NCI-H128 (cell line): Measurements from ENCODE around the gene CROCC2.

Experiments
- DNase-seq: peaks from one replicate; lab custom pipeline; 2025; ENCODE audit not compliant: unreplicated experiment; lab: John Stamatoyannopoulos, UW

The CROCC2 gene

DNA sequence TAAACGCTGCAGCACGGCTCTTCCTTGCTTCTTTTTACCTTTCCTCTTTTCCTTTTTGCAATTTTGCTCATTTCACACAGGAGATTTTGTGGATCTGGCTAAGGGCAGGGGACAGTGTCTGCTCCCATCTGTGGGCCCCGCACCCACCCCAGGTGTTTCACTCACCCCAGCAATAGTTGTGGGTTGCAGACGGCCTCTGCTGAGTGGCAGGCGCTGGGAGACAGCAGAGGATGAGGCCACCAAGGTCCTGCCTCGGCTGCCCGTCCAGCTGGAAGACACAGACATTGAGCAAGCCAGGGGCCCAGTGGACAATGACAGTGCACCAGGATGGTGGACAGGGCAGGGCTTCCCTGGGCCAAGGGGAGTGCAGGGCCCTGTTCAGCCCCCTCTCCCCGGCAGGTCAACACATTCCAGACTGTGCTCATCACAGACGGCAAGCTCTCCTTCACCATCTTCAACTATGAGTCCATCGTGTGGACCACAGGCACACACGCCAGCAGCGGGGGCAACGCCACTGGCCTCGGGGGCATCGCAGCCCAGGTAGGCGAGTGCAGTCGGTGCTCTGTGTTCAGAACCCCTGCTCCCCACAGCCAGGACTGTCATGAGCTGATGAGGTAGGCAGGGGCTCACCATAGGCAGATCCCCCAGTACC lies 127.3 kb downstream of the CROCC2 start:
- no peak for DNase-seq

DNA sequence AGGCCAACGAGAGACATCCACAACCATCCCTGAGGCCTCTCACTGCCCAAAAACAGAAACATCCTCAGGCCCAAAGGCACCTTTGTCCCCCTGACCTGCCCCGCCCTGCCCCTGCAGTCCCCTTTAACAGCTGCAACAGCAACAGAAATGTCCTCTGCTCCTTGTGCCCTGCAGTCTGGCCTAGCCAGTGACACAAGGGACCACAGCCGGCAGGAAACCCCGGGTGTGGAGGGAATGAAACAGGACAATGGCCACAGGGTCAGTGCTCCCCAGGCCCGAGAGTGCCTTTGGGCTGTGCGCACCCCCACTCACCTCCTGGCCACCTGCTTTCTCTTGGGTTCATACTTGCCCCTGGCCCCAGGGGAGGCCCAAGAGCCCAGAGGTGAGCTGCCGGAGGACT lies 127.9 kb downstream of the CROCC2 start:
- DNase-seq, result no peak

DNA sequence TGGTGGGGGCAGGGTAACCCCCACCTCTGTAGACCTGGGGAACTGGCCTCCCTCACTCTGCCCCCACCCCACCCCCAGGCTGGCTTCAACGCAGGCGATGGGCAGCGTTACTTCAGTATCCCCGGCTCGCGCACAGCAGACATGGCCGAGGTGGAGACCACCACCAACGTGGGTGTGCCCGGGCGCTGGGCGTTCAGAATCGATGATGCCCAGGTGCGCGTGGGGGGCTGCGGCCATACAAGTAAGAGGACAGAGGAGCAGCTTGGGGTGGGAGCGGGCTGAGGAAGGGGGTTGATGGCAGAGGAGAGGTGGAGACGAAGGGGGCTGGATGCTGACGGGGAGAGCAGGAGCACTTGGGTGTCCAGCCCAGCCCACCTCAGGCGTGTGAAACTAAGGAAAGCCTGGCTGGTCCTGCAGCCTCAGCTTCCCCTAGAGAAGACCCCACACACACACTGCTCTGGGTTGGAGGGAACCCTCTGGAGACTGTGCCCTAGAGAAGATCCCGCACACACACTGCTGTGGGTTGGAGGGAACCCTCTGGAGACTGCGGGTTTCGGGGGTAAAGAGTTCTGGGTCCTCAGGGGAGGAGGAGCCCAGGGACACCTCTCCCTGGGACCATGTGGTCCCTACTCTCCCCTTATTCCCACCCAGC lies 128.5 kb downstream of the CROCC2 start:
- DNase-seq, result no peak

DNA sequence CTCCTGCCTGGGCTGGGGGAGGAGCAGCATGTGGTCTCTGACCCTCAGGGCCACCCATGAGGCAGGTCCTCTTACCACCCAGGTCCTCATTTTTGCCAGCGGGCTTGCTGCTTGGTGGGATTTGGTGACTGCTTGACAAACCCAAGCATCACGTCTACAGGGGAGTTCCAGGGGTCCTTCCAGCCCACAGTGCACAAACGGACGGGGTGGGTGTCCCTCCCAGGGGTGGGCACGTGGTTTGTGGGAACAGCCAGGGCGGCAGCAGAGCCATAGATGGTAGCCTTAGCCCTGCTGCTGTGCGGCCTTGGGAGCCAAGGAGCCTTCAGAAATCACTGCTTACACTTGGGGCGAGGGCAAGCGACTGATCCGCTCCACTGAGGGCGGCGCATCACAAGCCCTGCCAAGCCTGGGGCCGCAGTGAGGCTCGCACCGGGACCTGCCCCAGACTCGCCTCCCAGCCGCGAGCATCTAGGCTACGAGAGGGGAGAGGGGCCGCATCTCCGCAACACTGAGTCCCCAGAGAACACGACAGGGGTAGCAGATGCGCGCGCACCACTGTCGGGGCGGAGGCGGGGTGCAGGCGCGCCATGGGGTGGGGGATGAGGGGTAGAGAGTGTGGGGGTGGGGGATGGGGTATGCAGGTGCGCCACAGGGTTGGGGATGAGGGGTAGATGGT lies 129.1 kb downstream of the CROCC2 start:
- no peak for DNase-seq

DNA sequence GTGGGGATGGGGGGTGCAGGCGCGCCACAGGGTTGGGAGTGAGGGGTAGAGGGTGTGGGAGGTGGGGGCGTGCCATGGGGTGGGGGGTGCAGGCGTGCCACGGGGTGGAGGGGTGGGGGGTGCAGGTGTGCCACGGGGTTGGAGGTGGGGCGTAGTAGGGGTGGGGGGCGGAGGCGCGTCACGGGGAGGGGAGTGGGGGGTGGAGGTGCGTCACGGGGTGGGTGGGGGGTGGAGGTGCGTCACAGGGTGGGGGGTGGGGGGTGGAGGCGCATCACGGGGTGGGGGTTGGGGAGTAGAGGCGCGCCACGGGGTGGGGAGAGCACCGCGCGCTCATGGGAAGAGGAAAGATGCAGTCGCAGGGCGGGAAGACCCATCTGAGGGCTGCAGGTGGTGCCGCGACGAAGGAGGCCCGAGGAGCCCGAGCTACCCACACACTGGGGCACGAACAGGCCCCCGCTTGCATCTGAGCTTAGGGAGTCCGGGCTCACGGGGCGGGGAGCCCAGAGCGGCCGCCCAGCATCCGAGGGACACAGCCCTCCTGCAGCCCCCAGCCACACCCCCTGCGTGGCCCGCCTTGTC lies 129.8 kb downstream of the CROCC2 start:
- DNase-seq, result no peak

DNA sequence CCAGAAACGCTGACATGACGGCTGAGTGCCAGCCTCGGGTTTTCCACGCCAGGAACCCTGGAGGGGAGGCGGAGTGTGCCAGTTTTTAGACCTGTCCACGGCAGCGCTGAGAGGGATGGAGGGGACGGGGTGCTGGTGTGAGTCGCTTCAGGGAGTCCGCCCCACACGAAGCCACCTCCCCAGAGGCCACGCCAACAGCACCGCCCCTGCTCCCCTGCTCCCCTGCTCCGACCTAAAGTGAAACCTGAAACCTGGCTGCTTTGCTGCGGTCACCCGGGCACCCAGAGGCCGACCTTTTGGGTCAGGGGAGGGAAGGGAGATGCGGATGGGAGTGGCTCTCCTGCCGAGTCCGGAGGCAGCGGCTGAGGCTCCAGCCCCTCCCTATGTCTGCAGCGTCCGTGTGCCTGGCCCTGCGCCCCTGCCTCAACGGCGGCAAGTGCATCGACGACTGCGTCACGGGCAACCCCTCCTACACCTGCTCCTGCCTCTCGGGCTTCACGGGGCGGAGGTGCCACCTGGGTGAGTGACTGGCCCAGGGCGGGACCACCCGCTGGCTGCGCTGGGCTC lies 130.3 kb downstream of the CROCC2 start:
- DNase-seq, result no peak

DNA sequence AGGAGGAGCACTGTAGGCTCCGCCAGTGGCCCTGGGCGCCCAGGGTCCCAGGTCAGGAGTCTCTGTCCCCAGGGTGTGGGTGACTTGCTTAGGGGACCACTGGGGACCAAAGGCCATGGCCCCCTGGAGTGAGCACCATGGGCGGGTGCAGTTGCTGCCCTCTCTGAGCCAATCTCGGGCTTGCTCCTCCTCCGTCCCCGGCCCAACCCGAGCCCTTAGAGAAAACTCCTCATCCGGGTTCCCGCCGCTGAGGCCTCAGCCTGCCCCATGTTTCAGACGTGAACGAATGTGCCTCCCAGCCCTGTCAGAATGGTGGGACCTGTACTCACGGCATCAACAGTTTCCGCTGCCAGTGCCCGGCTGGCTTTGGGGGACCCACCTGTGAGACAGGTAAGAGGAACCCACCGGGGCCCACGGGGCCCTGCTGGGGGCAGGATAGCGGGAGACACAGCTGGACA lies 130.9 kb downstream of the CROCC2 start:
- DNase-seq, result no peak

DNA sequence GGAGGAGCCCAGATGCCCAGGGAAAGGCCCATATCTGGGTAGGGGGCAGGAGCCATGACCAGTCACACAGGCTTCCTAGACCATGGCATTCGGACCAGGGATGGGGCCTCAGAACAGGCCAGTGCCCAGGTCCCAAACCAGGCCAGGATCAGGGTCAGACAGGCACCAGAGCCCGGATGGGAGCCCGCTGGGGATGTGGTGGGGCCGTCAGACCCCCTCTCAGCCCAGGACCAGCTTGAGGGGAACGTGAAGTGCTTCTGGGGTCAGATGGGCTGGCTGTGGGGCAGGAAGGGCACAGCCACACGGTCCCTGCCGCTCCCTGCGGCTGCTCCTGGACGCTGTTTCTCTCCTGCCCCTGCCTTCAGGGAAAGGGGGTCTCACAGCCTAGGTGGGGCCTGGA lies 131.4 kb downstream of the CROCC2 start:
- no peak for DNase-seq

DNA sequence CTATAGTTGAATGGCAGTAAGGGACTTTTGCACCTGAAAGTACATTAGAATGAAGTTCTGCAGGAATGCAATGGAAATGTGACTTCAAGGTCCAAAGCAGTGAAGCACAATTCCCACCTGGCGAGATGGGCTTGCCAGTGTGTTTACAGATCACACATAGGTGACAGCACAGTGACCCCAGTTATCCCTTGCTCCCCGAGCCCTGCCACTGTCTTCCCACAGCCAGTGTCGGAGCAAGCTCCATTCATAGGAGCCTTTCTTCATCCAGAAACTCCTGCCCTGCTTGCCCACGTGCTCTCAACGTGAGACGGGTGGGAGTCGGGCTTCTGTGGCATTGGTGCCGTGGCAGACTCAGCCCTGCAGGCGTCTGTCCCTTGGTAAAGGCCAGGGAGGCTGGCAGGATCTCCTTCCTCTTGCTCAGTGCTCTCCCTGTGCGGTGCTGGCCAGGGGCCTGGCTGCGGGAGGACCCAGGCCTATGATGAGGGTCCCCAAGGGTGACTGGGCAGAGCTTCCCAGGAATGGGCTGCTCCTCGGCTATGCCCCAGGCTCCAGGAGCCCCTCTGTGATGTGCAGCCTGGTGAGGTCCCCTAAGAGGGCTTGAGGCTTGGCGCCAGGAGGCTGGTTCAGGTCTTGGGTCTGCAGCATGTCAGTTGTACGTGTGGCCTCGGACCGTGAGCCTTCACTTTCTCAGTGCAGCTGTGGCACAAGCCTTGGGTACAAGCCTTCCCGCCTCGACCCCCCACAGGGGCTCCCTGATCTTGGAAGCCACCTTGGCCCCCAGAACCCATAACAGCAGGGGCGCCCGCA lies 132.4 kb downstream of the CROCC2 start:
- DNase-seq, result no peak

DNA sequence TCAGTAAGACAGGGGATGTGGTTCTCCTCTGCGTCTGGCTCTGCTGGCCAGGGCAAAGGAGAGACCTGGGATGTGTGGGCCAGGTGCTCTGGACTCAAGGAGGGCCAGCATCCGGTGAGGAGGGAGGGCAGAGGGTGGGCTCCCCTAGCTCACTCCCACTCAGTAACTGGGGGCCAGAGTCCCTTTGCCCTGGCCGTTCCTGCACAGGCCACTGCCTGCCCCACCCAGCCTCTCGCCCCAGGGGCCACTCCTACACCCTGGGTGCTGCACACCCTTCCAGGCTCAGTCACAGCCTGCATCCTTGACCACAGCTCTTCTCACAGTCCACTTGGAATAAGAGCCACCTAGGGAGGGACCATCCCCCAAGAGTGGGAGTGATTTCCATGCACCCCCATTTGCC lies 133.3 kb downstream of the CROCC2 start:
- DNase-seq, result no peak

DNA sequence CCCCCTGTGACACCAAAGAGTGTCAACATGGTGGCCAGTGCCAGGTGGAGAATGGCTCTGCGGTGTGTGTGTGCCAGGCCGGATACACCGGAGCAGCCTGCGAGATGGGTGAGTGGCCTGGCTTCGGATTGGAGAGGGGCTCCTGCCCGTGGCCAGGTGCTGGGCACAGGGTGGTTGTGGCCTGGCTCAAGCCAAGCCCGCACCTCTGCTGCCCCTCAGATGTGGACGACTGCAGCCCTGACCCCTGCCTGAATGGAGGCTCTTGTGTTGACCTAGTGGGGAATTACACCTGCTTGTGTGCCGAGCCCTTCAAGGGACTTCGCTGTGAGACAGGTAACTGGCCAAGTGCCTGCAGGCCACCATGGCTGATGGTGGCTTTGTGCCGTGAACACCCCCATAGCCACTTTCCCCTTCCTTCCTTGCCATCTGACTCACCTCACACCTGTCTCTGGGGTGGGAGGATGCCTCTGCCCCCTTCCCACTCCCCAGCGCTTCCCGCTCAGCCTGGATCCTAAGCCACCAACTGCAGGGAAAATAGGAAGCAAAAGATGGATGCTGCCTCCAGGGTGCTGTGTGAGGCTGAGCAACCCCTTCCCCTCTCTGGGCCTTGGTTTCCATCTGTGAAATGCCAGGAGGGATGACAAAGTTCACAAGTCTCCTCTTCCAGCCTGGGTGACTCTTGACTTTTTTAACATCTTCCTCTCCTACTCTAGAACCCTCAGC lies 134.1 kb downstream of the CROCC2 start:
- no peak for DNase-seq

DNA sequence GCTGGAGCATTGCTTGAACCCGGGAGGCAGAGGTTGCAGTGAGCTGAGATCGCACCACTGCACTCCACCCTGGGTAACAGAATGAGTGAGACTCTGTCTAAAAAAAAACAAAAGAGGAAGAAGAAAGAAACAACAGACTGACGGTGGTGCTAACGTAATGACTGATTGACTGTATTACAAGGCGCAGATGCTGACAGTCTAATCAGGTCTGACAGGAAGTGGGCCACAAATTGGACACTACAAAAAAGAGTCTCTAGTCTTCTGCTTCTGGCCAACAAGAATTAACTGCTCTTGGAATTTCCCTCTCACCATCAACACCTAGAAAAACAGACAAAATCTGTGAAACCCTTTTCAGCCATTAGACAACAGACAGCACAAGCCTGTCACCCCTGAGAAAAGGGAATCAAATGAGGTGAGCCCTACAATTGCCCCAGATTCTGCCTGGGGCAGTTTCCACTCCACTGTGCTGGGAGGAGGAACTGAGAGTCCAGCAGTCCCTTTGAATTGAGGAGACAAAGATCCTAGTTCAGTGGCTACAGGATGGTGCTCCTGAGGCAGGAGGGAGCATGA lies 135.5 kb downstream of the CROCC2 start:
- no peak for DNase-seq
